Measurements from ENCODE around the gene TIPARP. TPM values are rescaled to one million over a fixed set of nuclear protein-coding genes. Genes with fewer than 3 reads are reported as not detected.

The TIPARP gene
- total and polyA plus RNA-seq, 2 of the 8 experiments (the other 6 are each of a cell fraction or from before 2014, with no cell fraction given) = 1.6 to 5.8 TPM

- peak; percentile 43 for TF ChIP-seq NANOG (IDR thresholded peaks at IDR 0.05; ENCODE audit: insufficient read depth, low read depth, low read length, poor library complexity, severe bottlenecking)
- no peak for TF ChIP-seq CEBPB (IDR thresholded peaks at IDR 0.05; ENCODE audit: low read depth, low read length)
- no peaks in the 10 kb centered on the region for H3K36me3 ChIP-seq (ENCODE audit: control insufficient read depth in 2 of 4, insufficient read depth in 4 of 4, low read length in 3 of 4)
- no peak for DNase-seq (ENCODE audit: low read depth in 1 of 2, low spot score in 2 of 2)
- H2AK5ac ChIP-seq (ENCODE audit: low read depth, low read length) = no peak overlapping the region
- H4K91ac ChIP-seq (replicated peaks; ENCODE audit: insufficient read length, low read length) = peak overlapping the region; percentile 84
- H2BK12ac ChIP-seq (ENCODE audit: low read depth, low read length) = peak overlapping the region; percentile 72
- H3K27me3 ChIP-seq (replicated peaks in 1 of 4; ENCODE audit: control insufficient read depth in 3 of 4, extremely low read depth in 1 of 4, insufficient read depth in 3 of 4, low read length in 3 of 4) = no peaks in the 10 kb centered on the region
- no peak for FAIRE-seq
- peak overlapping the region; percentile 5 to 50; a peak in 2 of 4 replicates for H3K4me2 ChIP-seq (ENCODE audit: insufficient read depth in 1 of 2, low read depth in 2 of 2, low read length in 2 of 2)
- no peak overlapping the region for H4K5ac ChIP-seq (ENCODE audit: insufficient read length, low read depth, low read length)
- no peaks in the 10 kb centered on the region for H4K20me1 ChIP-seq (replicated peaks in 1 of 2; ENCODE audit: control insufficient read depth in 1 of 2, insufficient read depth in 2 of 2, low read length in 2 of 2)
- H3K9me3 ChIP-seq (ENCODE audit: insufficient read depth in 2 of 2, low read depth in 1 of 2, low read length in 1 of 2) = no peaks in the 10 kb centered on the region
- WGBS, 2 experiments (ENCODE audit: extremely low coverage in 1 of 2, insufficient coverage in 1 of 2, insufficient read length in 1 of 2, insufficient replicate concordance in 2 of 2, low coverage in 1 of 2, low lambda C conversion rate in 2 of 2, missing lambda C conversion rate in 1 of 2) = 31% methylated on average over 4 of the region's 4 CpGs; no CpG with 5 or more reads in 1 of the 2 experiments
- H3K4me1 ChIP-seq (replicated peaks in 1 of 4; ENCODE audit: control insufficient read depth in 3 of 4, insufficient read depth in 4 of 4, low read length in 3 of 4) = peaks cover 11 to 15% (median 12%) of the 10 kb centered on the region in 4 experiments
- no peak overlapping the region for H3K56ac ChIP-seq (replicated peaks; ENCODE audit: insufficient read length, low read depth, low read length)
- H2BK15ac ChIP-seq (ENCODE audit: low read length) = no peak overlapping the region
- no peak overlapping the region for H4K8ac ChIP-seq (ENCODE audit: extremely low read depth, insufficient read depth, low read length)
- no peak overlapping the region for H3K27ac ChIP-seq (ENCODE audit: low read depth, low read length)
- H3K18ac ChIP-seq (ENCODE audit: extremely low read depth, low read length) = peak overlapping the region; percentile 73
- peak overlapping the region; percentile 80; the same call in 1 of the 2 replicates for H2BK5ac ChIP-seq (ENCODE audit: low read depth, low read length)
- POLR2A ChIA-PET (ENCODE audit: partially characterized antibody) = interaction anchor here (1.2 to 1.4 kb wide), 3 partner anchors 15 to 338 kb away, joined by 3 to 7 read pairs (median 3); no protein-coding TSS in a partner anchor
- H2BK20ac ChIP-seq (ENCODE audit: low read length) = peak overlapping the region; percentile 62; the same call in 1 of the 2 replicates
- H3K79me2 ChIP-seq (ENCODE audit: control insufficient read depth in 1 of 2, insufficient read depth in 2 of 2, low read length in 2 of 2) = no peaks in the 10 kb centered on the region
- peak overlapping the region in 1 of 4 experiments; percentile 5; a peak in 1 of 7 replicates for H3K9ac ChIP-seq (replicated peaks in 1 of 4; ENCODE audit: extremely low read depth in 1 of 4, low read depth in 3 of 4, low read length in 3 of 4)
- no peak overlapping the region for H2BK120ac ChIP-seq (replicated peaks; ENCODE audit: low read depth, low read length)
- peak overlapping the region; percentile 43; the same call in 1 of the 2 replicates for H2AFZ ChIP-seq (ENCODE audit: low read length)
- no peak overlapping the region for H3K4ac ChIP-seq (replicated peaks; ENCODE audit: insufficient read length, low read depth, low read length)
- H3K14ac ChIP-seq (ENCODE audit: insufficient read length) = no peak overlapping the region
- peak overlapping the region in 1 of 4 experiments; percentile 46; a peak in 2 of 8 replicates for H3K4me3 ChIP-seq (ENCODE audit: extremely low read depth in 1 of 4, insufficient read depth in 2 of 4, low read depth in 3 of 4, low read length in 4 of 4)
- CTCF ChIA-PET (ENCODE audit: partially characterized antibody) = interaction anchor here (0.9 to 1.7 kb wide), 7 partner anchors 11 to 387 kb away, joined by 3 to 6 read pairs (median 4); no protein-coding TSS in a partner anchor
- H3K79me1 ChIP-seq (ENCODE audit: low read depth, low read length) = no peaks in the 10 kb centered on the region
- no peak overlapping the region for H3K23ac ChIP-seq (ENCODE audit: insufficient read length)
- no peaks in the 10 kb centered on the region; the same call in 1 of the 2 replicates for H3K23me2 ChIP-seq (ENCODE audit: low read depth, low read length)
Measured at GRCh38 chr3:156750874-156751245, 76.5 kb downstream of the TIPARP start.
